Caco-2 (cell line): ENCODE data around the gene AMH. TPM values are rescaled to one million over a fixed set of nuclear protein-coding genes. Genes with fewer than 3 reads are reported as not detected.

Source experiments
- BruUV-seq: library from RNA; stranded (reverse); fragments of 400-500 nt; replicated peaks from 2 replicates; lab custom pipeline; 2021; lab: Mats Ljungman, UMichigan
- CTCF ChIA-PET: fragments of 300-600 bp; sonication (Branson Sonifier 250); formaldehyde crosslinking; loops from one replicate; lab custom pipeline; 2022; ENCODE audit warnings: antibody characterized with exemption; lab: Charles Lee
- POLR2A ChIA-PET: fragments of 300-600 bp; sonication (Branson Sonifier 250); formaldehyde crosslinking; loops from one replicate; lab custom pipeline; 2022; ENCODE audit warnings: antibody characterized with exemption; lab: Charles Lee
- DNase-seq, 2 experiments: peaks; one replicate each; pipeline versions ENCODE4 v3.0.0 to v3.0.0-alpha.2; 2020 to 2022
- H3K27me3 ChIP-seq: replicated peaks from 2 replicates; pipeline ENCODE4 v1.6.0; 2011; ENCODE audit warnings: low read length; ENCODE audit not compliant: control insufficient read depth, insufficient read depth
- H3K36me3 ChIP-seq: 2 replicates; pipeline ENCODE4 v1.5.1; 2011; ENCODE audit warnings: low read length; ENCODE audit not compliant: control insufficient read depth, insufficient read depth
- H3K4me1 ChIP-seq: fragments of 250-450 bp; sonication (Bioruptor Pico); 2 replicates; pipeline ENCODE4 v1.5.1; 2020; ENCODE audit warnings: mild to moderate bottlenecking
- H3K4me3 ChIP-seq: 2 replicates; pipeline ENCODE4 v1.5.1; 2011; ENCODE audit warnings: low read depth, mild to moderate bottlenecking, control low read depth, low read length
- H3K9me3 ChIP-seq: fragments of 250-450 bp; sonication (Bioruptor Pico); 2 replicates; pipeline ENCODE4 v1.5.1; 2020; ENCODE audit warnings: mild to moderate bottlenecking, moderate library complexity
- H3K27ac Mint-ChIP-seq: one replicate; pipeline ENCODE4 v1.8.0; 2022; ENCODE audit warnings: mixed read lengths; ENCODE audit not compliant: unreplicated experiment
- H3K27me3 Mint-ChIP-seq: one replicate; pipeline ENCODE4 v1.8.0; 2022; ENCODE audit warnings: mixed read lengths; ENCODE audit not compliant: insufficient read depth, unreplicated experiment
- H3K36me3 Mint-ChIP-seq: one replicate; pipeline ENCODE4 v1.8.0; 2022; ENCODE audit warnings: mild to moderate bottlenecking, mixed read lengths; ENCODE audit not compliant: insufficient read depth, unreplicated experiment
- H3K4me1 Mint-ChIP-seq: one replicate; pipeline ENCODE4 v1.8.0; 2022; ENCODE audit warnings: low read depth, mixed read lengths; ENCODE audit not compliant: unreplicated experiment
- H3K4me3 Mint-ChIP-seq: one replicate; pipeline ENCODE4 v1.8.0; 2022; ENCODE audit warnings: mild to moderate bottlenecking, moderate library complexity, mixed read lengths; ENCODE audit not compliant: unreplicated experiment
- H3K9me3 Mint-ChIP-seq: one replicate; pipeline ENCODE4 v1.8.0; 2022; ENCODE audit warnings: mixed read lengths; ENCODE audit not compliant: unreplicated experiment
- intact Hi-C: fragments of 100-400 bp; cut with micrococcal nuclease; formaldehyde crosslinking; loops from one replicate; pipeline ENCODE4 v1.10.0; 2022; ENCODE audit not compliant: unreplicated experiment
- total RNA-seq: library from RNA; stranded (reverse); gene quantifications from 2 replicates; pipeline ENCODE4 v1.2.3, GENCODE V29; 2022
- TF ChIP-seq, protein P1 (sequence below), 2 experiments: fragments of 200-600 bp in 1 of 2; IDR thresholded peaks; 1 replicate in 1 of 2; 2 replicates in 1 of 2; pipeline versions ENCODE4 v1.5.1 to v1.8.0; 2011 to 2022; ENCODE audit warnings: antibody characterized with exemption in 1 of 2, control low read depth in 1 of 2, inconsistent platforms in 1 of 2, low read depth in 1 of 2, low read length in 1 of 2, mild to moderate bottlenecking in 1 of 2, moderate library complexity in 1 of 2; ENCODE audit not compliant: insufficient read depth in 1 of 2, severe bottlenecking in 1 of 2, unreplicated experiment in 1 of 2

AMH gene
- total RNA-seq, 1 experiment from 2014 or later, result 19.4 TPM

DNA sequence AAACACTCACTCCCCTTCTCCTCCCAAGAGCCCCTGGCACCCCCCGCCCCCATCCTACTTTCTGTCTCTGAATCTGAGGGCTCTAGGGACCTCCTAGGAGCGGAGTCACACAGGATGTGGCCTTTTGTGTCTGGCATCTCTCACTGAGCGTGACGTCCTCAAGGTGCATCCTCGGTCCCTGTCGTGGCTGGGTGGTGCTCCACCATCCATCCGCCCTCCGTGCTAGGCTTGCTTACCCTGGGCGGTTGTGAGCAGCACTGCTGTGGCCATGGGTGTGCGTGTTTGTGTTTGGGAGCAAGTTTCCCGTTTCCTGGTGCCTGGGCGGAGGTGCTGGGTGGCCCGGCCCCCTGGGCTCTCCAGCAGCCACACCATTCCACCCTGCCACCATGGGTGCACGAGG lies 25.2 kb upstream of the AMH start:
- intact Hi-C loops, result no loop called here
- H3K4me3 Mint-ChIP-seq, result no peak overlapping the region
- Histone ChIP-seq H3K27me3 (no peaks in the 10 kb centered on the region), H3K4me1 (no peaks in the 10 kb centered on the region), H3K9me3 (no peaks in the 10 kb centered on the region), H3K4me3 (no peak overlapping the region), H3K36me3 (peaks cover 3% of the 10 kb centered on the region; the same call in 1 of the 2 replicates)
- H3K27me3 Mint-ChIP-seq, result no peaks in the 10 kb centered on the region
- DNase-seq, result no peak
- H3K36me3 Mint-ChIP-seq, result peaks cover 76% of the 10 kb centered on the region
- TF ChIP-seq, protein P1, sequence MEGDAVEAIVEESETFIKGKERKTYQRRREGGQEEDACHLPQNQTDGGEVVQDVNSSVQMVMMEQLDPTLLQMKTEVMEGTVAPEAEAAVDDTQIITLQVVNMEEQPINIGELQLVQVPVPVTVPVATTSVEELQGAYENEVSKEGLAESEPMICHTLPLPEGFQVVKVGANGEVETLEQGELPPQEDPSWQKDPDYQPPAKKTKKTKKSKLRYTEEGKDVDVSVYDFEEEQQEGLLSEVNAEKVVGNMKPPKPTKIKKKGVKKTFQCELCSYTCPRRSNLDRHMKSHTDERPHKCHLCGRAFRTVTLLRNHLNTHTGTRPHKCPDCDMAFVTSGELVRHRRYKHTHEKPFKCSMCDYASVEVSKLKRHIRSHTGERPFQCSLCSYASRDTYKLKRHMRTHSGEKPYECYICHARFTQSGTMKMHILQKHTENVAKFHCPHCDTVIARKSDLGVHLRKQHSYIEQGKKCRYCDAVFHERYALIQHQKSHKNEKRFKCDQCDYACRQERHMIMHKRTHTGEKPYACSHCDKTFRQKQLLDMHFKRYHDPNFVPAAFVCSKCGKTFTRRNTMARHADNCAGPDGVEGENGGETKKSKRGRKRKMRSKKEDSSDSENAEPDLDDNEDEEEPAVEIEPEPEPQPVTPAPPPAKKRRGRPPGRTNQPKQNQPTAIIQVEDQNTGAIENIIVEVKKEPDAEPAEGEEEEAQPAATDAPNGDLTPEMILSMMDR (IDR thresholded peaks at IDR 0.05; ENCODE audit: insufficient read depth in 1 of 2, low read depth in 1 of 2, low read length in 1 of 2, severe bottlenecking in 1 of 2, unreplicated experiment in 1 of 2), result no peak
- ChIA-PET POLR2A (no interaction called here), CTCF (no interaction called here)
- BruUV-seq, result no TSS peak
- no peak overlapping the region for H3K27ac Mint-ChIP-seq
- H3K4me1 Mint-ChIP-seq, result no peaks in the 10 kb centered on the region
- no peaks in the 10 kb centered on the region for H3K9me3 Mint-ChIP-seq

DNA sequence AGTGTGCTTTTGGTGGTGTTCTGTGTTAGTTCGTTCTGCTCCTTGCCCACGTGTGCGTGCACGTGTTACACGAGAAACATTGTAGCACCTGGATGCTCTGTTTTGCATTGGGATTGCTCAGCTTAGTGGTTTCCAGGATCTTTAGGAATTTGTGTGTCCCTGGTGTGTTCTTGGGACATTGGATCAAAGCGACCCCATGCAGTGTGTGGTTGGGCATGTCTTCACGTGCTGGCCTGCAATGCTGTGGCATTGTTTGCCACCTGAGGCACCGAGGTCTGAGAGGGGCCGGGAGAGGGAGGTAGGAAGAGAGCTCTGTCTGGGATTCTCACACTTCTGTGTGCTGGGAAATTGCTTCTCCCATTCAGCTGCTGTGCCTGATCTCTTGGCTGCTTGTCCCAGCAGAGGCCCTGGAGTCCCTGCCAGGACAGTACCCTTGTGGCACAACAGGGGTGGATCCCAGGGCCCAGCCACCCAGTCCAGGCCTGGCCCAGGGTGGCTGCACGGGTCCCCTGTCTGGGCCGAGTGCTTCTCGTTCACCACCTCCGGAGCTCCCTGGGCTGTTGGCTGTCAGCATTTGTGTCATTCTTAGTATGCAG lies 24.3 kb upstream of the AMH start:
- no peaks in the 10 kb centered on the region for H3K4me1 ChIP-seq
- no peaks in the 10 kb centered on the region for H3K27me3 Mint-ChIP-seq
- no peak overlapping the region for H3K4me3 Mint-ChIP-seq
- BruUV-seq, result no TSS peak
- POLR2A ChIA-PET, result interaction anchor here (0.5 kb wide), 1 partner anchor 340 kb away, joined by 4 read pairs; the partner anchor contains the start of gene ABHD17A
- no peaks in the 10 kb centered on the region for H3K4me1 Mint-ChIP-seq
- intact Hi-C loops, result no loop called here
- no peak for DNase-seq
- H3K27ac Mint-ChIP-seq, result no peak overlapping the region
- TF ChIP-seq, protein P1 (IDR thresholded peaks at IDR 0.05; ENCODE audit: insufficient read depth in 1 of 2, low read depth in 1 of 2, low read length in 1 of 2, severe bottlenecking in 1 of 2, unreplicated experiment in 1 of 2), result no peak
- H3K9me3 ChIP-seq, result no peaks in the 10 kb centered on the region
- no peaks in the 10 kb centered on the region for H3K9me3 Mint-ChIP-seq
- H3K36me3 ChIP-seq, result peaks cover 3% of the 10 kb centered on the region; the same call in 1 of the 2 replicates
- no peaks in the 10 kb centered on the region for H3K27me3 ChIP-seq
- no peak overlapping the region for H3K4me3 ChIP-seq
- CTCF ChIA-PET, result no interaction called here
- peaks cover 76% of the 10 kb centered on the region for H3K36me3 Mint-ChIP-seq

DNA sequence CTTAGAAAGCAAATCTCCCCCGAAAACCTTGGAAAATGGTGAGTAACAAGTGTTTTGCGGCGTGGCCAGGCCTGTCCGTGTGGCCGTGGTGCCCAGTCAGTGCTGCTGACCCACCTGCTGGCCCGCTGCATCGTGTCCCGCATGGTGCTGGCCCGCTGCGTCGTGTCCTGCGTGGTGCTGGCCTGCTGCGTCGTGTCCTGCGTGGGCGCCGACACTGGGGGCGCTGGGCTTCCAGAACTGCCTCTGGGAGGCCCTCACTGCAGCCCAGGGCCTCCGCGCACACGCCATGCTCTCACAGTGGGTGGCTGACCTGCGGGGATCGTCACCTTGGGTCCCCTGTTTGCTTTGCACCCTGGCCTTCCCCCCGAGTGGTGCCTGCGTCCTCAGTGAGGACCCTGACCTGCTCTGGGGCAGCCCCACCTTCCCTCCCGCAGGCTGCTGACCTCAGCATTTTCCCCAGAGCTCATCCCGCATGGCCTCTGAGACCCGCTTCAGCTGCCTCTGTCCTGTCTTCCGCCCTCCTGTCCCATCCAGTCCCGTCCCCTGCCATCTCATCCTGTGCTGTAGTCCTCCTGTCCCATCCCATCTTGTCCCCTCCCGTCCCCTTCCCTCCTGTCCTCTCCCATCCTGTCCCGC lies 23.6 kb upstream of the AMH start:
- ChIA-PET CTCF (no interaction called here), POLR2A (interaction anchor here (0.5 kb wide), 1 partner anchor 340 kb away, joined by 4 read pairs; the partner anchor contains the start of gene ABHD17A)
- Mint-ChIP-seq H3K27me3 (no peaks in the 10 kb centered on the region), H3K36me3 (peaks cover 76% of the 10 kb centered on the region), H3K27ac (no peak overlapping the region), H3K9me3 (no peaks in the 10 kb centered on the region), H3K4me1 (no peaks in the 10 kb centered on the region), H3K4me3 (no peak overlapping the region)
- intact Hi-C loops, result no loop called here
- TF ChIP-seq, protein P1 (IDR thresholded peaks at IDR 0.05; ENCODE audit: insufficient read depth in 1 of 2, low read depth in 1 of 2, low read length in 1 of 2, severe bottlenecking in 1 of 2, unreplicated experiment in 1 of 2), result no peak
- Histone ChIP-seq H3K4me1 (no peaks in the 10 kb centered on the region), H3K4me3 (no peak overlapping the region), H3K9me3 (no peaks in the 10 kb centered on the region), H3K27me3 (no peaks in the 10 kb centered on the region), H3K36me3 (peaks cover 3% of the 10 kb centered on the region; the same call in 1 of the 2 replicates)
- no TSS peak for BruUV-seq
- DNase-seq, result no peak
